Brain pericyte (primary cell): ENCODE measurements around the gene TULP4.
"Not testable (repeated sequence)": the region's sequence is repeated elsewhere in the genome, so short reads cannot be mapped to it uniquely, and the experiment has no call there.

Experiments
- DNase-seq: peaks from one replicate; pipeline ENCODE4 v3.0.0-alpha.2; 2012; ENCODE audit warnings: low read depth, low spot score

TULP4 gene

GRCh38 chr6:158465257-158465656 lies 153.0 kb downstream of the TULP4 start:
- no peak for DNase-seq

- no peak for DNase-seq
These were observed 153.5 kb downstream of the TULP4 start for GRCh38 chr6:158465747-158466146.

GRCh38 chr6:158467923-158468322 lies 155.7 kb downstream of the TULP4 start:
- DNase-seq, result no peak

GRCh38 chr6:158468666-158469065 lies 156.4 kb downstream of the TULP4 start:
- DNase-seq, result no peak

GRCh38 chr6:158470023-158470422 lies 157.8 kb downstream of the TULP4 start:
- DNase-seq, result not testable (repeated sequence)

- no peak for DNase-seq
These were observed 159.1 kb downstream of the TULP4 start for GRCh38 chr6:158471339-158471738.

GRCh38 chr6:158472447-158472846 lies 160.2 kb downstream of the TULP4 start:
- no peak for DNase-seq

- DNase-seq, result peak; percentile 20
These were observed 162.7 kb downstream of the TULP4 start for GRCh38 chr6:158474961-158475343.

- DNase-seq, result peak; percentile 61
These were observed 163.4 kb downstream of the TULP4 start for GRCh38 chr6:158475344-158476302.

- no peak for DNase-seq
These were observed 164.1 kb downstream of the TULP4 start for GRCh38 chr6:158476389-158476788.

- DNase-seq, result not testable (repeated sequence)
These were observed 165.5 kb downstream of the TULP4 start for GRCh38 chr6:158477722-158478121.

GRCh38 chr6:158480989-158481388 lies 168.7 kb downstream of the TULP4 start:
- no peak for DNase-seq

- DNase-seq, result peak; percentile 65
These were observed 169.6 kb downstream of the TULP4 start for GRCh38 chr6:158481690-158482473.

GRCh38 chr6:158485431-158485830 lies 173.2 kb downstream of the TULP4 start:
- DNase-seq, result no peak

- DNase-seq, result no peak
These were observed 175.2 kb downstream of the TULP4 start for GRCh38 chr6:158487495-158487894.

- no peak for DNase-seq
These were observed 175.8 kb downstream of the TULP4 start for GRCh38 chr6:158488065-158488464.

- DNase-seq, result no peak
These were observed 177.2 kb downstream of the TULP4 start for GRCh38 chr6:158489441-158489840.

- no peak for DNase-seq
These were observed 180.6 kb downstream of the TULP4 start for GRCh38 chr6:158492881-158493280.

GRCh38 chr6:158496700-158497099 lies 184.4 kb downstream of the TULP4 start:
- DNase-seq, result no peak

GRCh38 chr6:158497620-158498019 lies 185.4 kb downstream of the TULP4 start:
- no peak for DNase-seq

- no peak for DNase-seq
These were observed 186.1 kb downstream of the TULP4 start for GRCh38 chr6:158498362-158498761.

GRCh38 chr6:158499601-158500000 lies 187.3 kb downstream of the TULP4 start:
- no peak for DNase-seq
